Measurements from ENCODE around the gene LARGE1. TPM values are rescaled to one million over a fixed set of nuclear protein-coding genes. Genes with fewer than 3 reads are reported as not detected.

The LARGE1 gene
- total RNA-seq, 1 experiment from 2014 or later = 5.8 TPM

GRCh38 chr22:33875316-33875715 lies 45.0 kb downstream of the LARGE1 start:
- Histone ChIP-seq H3K27me3 (replicated peaks; ENCODE audit: control insufficient read depth, insufficient read depth, low read length) (no peaks in the 10 kb centered on the region), H3K9me3 (no peaks in the 10 kb centered on the region), H3K4me1 (no peaks in the 10 kb centered on the region), H3K36me3 (ENCODE audit: control insufficient read depth, insufficient read depth, low read length) (no peaks in the 10 kb centered on the region), H3K4me3 (ENCODE audit: low read depth, low read length) (no peak overlapping the region)
- BruUV-seq (replicated peaks) = no TSS peak
- H3K4me3 Mint-ChIP-seq (ENCODE audit: unreplicated experiment) = no peak overlapping the region
- no peaks in the 10 kb centered on the region for H3K9me3 Mint-ChIP-seq (ENCODE audit: unreplicated experiment)
- ChIA-PET CTCF (no interaction called here), POLR2A (interaction anchor here (0.5 kb wide), 1 partner anchor 71 kb away, joined by 5 read pairs; no protein-coding TSS in a partner anchor)
- no peaks in the 10 kb centered on the region for H3K4me1 Mint-ChIP-seq (ENCODE audit: low read depth, unreplicated experiment)
- no peaks in the 10 kb centered on the region for H3K27me3 Mint-ChIP-seq (ENCODE audit: insufficient read depth, unreplicated experiment)
- no peak overlapping the region for H3K27ac Mint-ChIP-seq (ENCODE audit: unreplicated experiment)
- DNase-seq = no peak
- TF ChIP-seq, protein P1, sequence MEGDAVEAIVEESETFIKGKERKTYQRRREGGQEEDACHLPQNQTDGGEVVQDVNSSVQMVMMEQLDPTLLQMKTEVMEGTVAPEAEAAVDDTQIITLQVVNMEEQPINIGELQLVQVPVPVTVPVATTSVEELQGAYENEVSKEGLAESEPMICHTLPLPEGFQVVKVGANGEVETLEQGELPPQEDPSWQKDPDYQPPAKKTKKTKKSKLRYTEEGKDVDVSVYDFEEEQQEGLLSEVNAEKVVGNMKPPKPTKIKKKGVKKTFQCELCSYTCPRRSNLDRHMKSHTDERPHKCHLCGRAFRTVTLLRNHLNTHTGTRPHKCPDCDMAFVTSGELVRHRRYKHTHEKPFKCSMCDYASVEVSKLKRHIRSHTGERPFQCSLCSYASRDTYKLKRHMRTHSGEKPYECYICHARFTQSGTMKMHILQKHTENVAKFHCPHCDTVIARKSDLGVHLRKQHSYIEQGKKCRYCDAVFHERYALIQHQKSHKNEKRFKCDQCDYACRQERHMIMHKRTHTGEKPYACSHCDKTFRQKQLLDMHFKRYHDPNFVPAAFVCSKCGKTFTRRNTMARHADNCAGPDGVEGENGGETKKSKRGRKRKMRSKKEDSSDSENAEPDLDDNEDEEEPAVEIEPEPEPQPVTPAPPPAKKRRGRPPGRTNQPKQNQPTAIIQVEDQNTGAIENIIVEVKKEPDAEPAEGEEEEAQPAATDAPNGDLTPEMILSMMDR (IDR thresholded peaks at IDR 0.05; ENCODE audit: insufficient read depth in 1 of 2, low read depth in 1 of 2, low read length in 1 of 2, severe bottlenecking in 1 of 2, unreplicated experiment in 1 of 2) = no peak
- intact Hi-C loops (cut with micrococcal nuclease; ENCODE audit: unreplicated experiment) = no loop called here
- H3K36me3 Mint-ChIP-seq (ENCODE audit: insufficient read depth, unreplicated experiment) = no peaks in the 10 kb centered on the region

GRCh38 chr22:33874206-33874605 lies 46.1 kb downstream of the LARGE1 start:
- no peaks in the 10 kb centered on the region for H3K4me1 Mint-ChIP-seq (ENCODE audit: low read depth, unreplicated experiment)
- no peak overlapping the region for H3K4me3 Mint-ChIP-seq (ENCODE audit: unreplicated experiment)
- H3K4me3 ChIP-seq (ENCODE audit: low read depth, low read length) = no peak overlapping the region
- no peaks in the 10 kb centered on the region for H3K27me3 ChIP-seq (replicated peaks; ENCODE audit: control insufficient read depth, insufficient read depth, low read length)
- no peaks in the 10 kb centered on the region for H3K4me1 ChIP-seq
- TF ChIP-seq, protein P1 (IDR thresholded peaks at IDR 0.05; ENCODE audit: insufficient read depth in 1 of 2, low read depth in 1 of 2, low read length in 1 of 2, severe bottlenecking in 1 of 2, unreplicated experiment in 1 of 2) = no peak
- H3K9me3 ChIP-seq = no peaks in the 10 kb centered on the region
- H3K36me3 ChIP-seq (ENCODE audit: control insufficient read depth, insufficient read depth, low read length) = no peaks in the 10 kb centered on the region
- no peak overlapping the region for H3K27ac Mint-ChIP-seq (ENCODE audit: unreplicated experiment)
- CTCF ChIA-PET = no interaction called here
- POLR2A ChIA-PET = no interaction called here
- H3K9me3 Mint-ChIP-seq (ENCODE audit: unreplicated experiment) = no peaks in the 10 kb centered on the region
- BruUV-seq (replicated peaks) = no TSS peak
- no peak for DNase-seq
- no peaks in the 10 kb centered on the region for H3K27me3 Mint-ChIP-seq (ENCODE audit: insufficient read depth, unreplicated experiment)
- H3K36me3 Mint-ChIP-seq (ENCODE audit: insufficient read depth, unreplicated experiment) = no peaks in the 10 kb centered on the region
- intact Hi-C loops (cut with micrococcal nuclease; ENCODE audit: unreplicated experiment) = no loop called here

- ChIA-PET POLR2A (no interaction called here), CTCF (no interaction called here)
- H3K9me3 ChIP-seq = no peaks in the 10 kb centered on the region
- no peak overlapping the region for H3K4me3 Mint-ChIP-seq (ENCODE audit: unreplicated experiment)
- no peaks in the 10 kb centered on the region for H3K36me3 ChIP-seq (ENCODE audit: control insufficient read depth, insufficient read depth, low read length)
- TF ChIP-seq, protein P1 (IDR thresholded peaks at IDR 0.05; ENCODE audit: insufficient read depth in 1 of 2, low read depth in 1 of 2, low read length in 1 of 2, severe bottlenecking in 1 of 2, unreplicated experiment in 1 of 2) = no peak
- intact Hi-C loops (cut with micrococcal nuclease; ENCODE audit: unreplicated experiment) = no loop called here
- no peaks in the 10 kb centered on the region for H3K4me1 Mint-ChIP-seq (ENCODE audit: low read depth, unreplicated experiment)
- H3K36me3 Mint-ChIP-seq (ENCODE audit: insufficient read depth, unreplicated experiment) = no peaks in the 10 kb centered on the region
- H3K27me3 Mint-ChIP-seq (ENCODE audit: insufficient read depth, unreplicated experiment) = no peaks in the 10 kb centered on the region
- H3K27me3 ChIP-seq (replicated peaks; ENCODE audit: control insufficient read depth, insufficient read depth, low read length) = no peaks in the 10 kb centered on the region
- H3K27ac Mint-ChIP-seq (ENCODE audit: unreplicated experiment) = no peak overlapping the region
- H3K4me1 ChIP-seq = no peaks in the 10 kb centered on the region
- no peak for DNase-seq
- H3K4me3 ChIP-seq (ENCODE audit: low read depth, low read length) = no peak overlapping the region
- BruUV-seq (replicated peaks) = no TSS peak
- no peaks in the 10 kb centered on the region for H3K9me3 Mint-ChIP-seq (ENCODE audit: unreplicated experiment)
These were observed 46.6 kb downstream of the LARGE1 start for GRCh38 chr22:33873666-33874065.
